Keratinocyte (primary cell): Measurements from ENCODE around the gene CEP120. TPM values are rescaled to one million over a fixed set of nuclear protein-coding genes. Genes with fewer than 3 reads are reported as not detected.

Experiments
- DNase-seq: peaks from one replicate; pipeline ENCODE4 v3.0.0-alpha.2; 2011; ENCODE audit warnings: low read depth, missing footprints, low spot score
- FAIRE-seq: peaks from 2 replicates; lab custom pipeline; 2011; peaks lifted over from hg19 to GRCh38; lab: Jason Lieb, UNC
- H2AFZ ChIP-seq: 2 replicates; pipeline ENCODE4 v1.6.0; 2012; ENCODE audit warnings: low read length, control low read depth, inconsistent platforms; ENCODE audit not compliant: control insufficient read depth
- H3K27ac ChIP-seq: 2 replicates; pipeline ENCODE4 v1.5.1; 2011; ENCODE audit warnings: low read length; ENCODE audit not compliant: control insufficient read depth, insufficient read depth
- H3K27me3 ChIP-seq: 3 replicates; pipeline ENCODE4 v1.6.0; 2011; ENCODE audit warnings: low read length; ENCODE audit not compliant: control insufficient read depth, insufficient read depth; ENCODE audit errors: extremely low read depth
- H3K36me3 ChIP-seq, 2 experiments: 2 replicates in 1 of 2; 3 replicates in 1 of 2; pipeline ENCODE4 v1.5.1; 2011; ENCODE audit warnings: low read length in 2 of 2, mild to moderate bottlenecking in 1 of 2; ENCODE audit not compliant: control insufficient read depth in 2 of 2, insufficient read depth in 2 of 2; ENCODE audit errors: extremely low read depth in 1 of 2
- H3K4me1 ChIP-seq: 3 replicates; pipeline ENCODE4 v1.5.1; 2011; ENCODE audit warnings: low read length; ENCODE audit not compliant: control insufficient read depth, insufficient read depth; ENCODE audit errors: extremely low read depth
- H3K4me2 ChIP-seq: 3 replicates; pipeline ENCODE4 v1.6.0; 2011; ENCODE audit warnings: low read depth, low read length; ENCODE audit not compliant: control insufficient read depth, insufficient read depth; ENCODE audit errors: extremely low read depth
- H3K4me3 ChIP-seq, 3 experiments: fragments of 200-600 bp in 1 of 3; sonication (generic) in 1 of 3; 2 replicates in 2 of 3; 3 replicates in 1 of 3; pipeline ENCODE4 v1.5.1; 2011 to 2016; ENCODE audit warnings: low read length in 3 of 3, mild to moderate bottlenecking in 3 of 3, control low read depth in 2 of 3, inconsistent platforms in 1 of 3, low read depth in 1 of 3, mixed read lengths in 1 of 3, mixed run types in 1 of 3, moderate library complexity in 1 of 3; ENCODE audit not compliant: control insufficient read depth in 2 of 3, insufficient read depth in 2 of 3; ENCODE audit errors: extremely low read depth in 1 of 3
- H3K79me2 ChIP-seq: 2 replicates; pipeline ENCODE4 v1.6.0; 2012; ENCODE audit warnings: low read length; ENCODE audit not compliant: control insufficient read depth, insufficient read depth
- H3K9ac ChIP-seq: 3 replicates; pipeline ENCODE4 v1.6.0; 2011; ENCODE audit warnings: low read length; ENCODE audit not compliant: control insufficient read depth, insufficient read depth; ENCODE audit errors: extremely low read depth
- H3K9me1 ChIP-seq: 3 replicates; pipeline ENCODE4 v1.6.0; 2011; ENCODE audit warnings: low read length; ENCODE audit not compliant: control insufficient read depth, insufficient read depth; ENCODE audit errors: extremely low read depth
- H3K9me3 ChIP-seq: 2 replicates; pipeline ENCODE4 v1.5.1; 2012; ENCODE audit warnings: low read depth, low read length; ENCODE audit not compliant: control insufficient read depth
- H4K20me1 ChIP-seq: 3 replicates; pipeline ENCODE4 v1.6.0; 2011; ENCODE audit warnings: low read length; ENCODE audit not compliant: control insufficient read depth, insufficient read depth; ENCODE audit errors: extremely low read depth
- CTCF ChIP-seq, 3 experiments: IDR thresholded peaks in 1 of 3; conservative IDR thresholded peaks in 1 of 3; optimal IDR thresholded peaks in 1 of 3; 2 replicates in 2 of 3; 3 replicates in 1 of 3; pipeline versions ENCODE3 to v1.5.1; 2011; ENCODE audit warnings: low read length in 3 of 3, mild to moderate bottlenecking in 3 of 3, moderate library complexity in 2 of 3, control low read depth in 1 of 3, inconsistent platforms in 1 of 3; ENCODE audit not compliant: insufficient read depth in 2 of 3; ENCODE audit errors: extremely low read depth in 1 of 3
- EZH2 ChIP-seq: IDR thresholded peaks from one replicate; pipeline ENCODE4 v1.6.1; 2012; ENCODE audit warnings: inconsistent platforms, mild to moderate bottlenecking, low read length, moderate library complexity
- dilution Hi-C: fragments of 300-500 bp; cut with MboI; formaldehyde crosslinking; loops from one replicate; pipeline ENCODE4 v1.7.0; 2020; ENCODE audit warnings: low sequenced_read_pairs; ENCODE audit not compliant: extremely low pct_ligation_motif_present
- polyA plus RNA-seq, 5 experiments: library from polyadenylated mRNA; depleted of rRNA in 3 of 5; stranded (reverse) in 3 of 5; stranded (forward) in 1 of 5; unstranded in 1 of 5; fragments of >200 nt; gene quantifications; 1 replicate in 1 of 5; 2 replicates in 3 of 5; 3 replicates in 1 of 5; pipeline versions ENCODE4 v1.2.1 to v1.2.3, GENCODE V29; 2011 to 2012; ENCODE audit warnings: missing spikeins in 2 of 5, low read depth in 1 of 5, low replicate concordance in 1 of 5

Gene CEP120
- polyA plus RNA-seq, 1 donor (not counting 4 experiments of a cell fraction or from before 2014, with no cell fraction given): 11.7 TPM

GRCh38 chr5:123358751-123359150 is 64.5 kb downstream of the CEP120 start:
- DNase-seq: no peak
- H3K36me3 ChIP-seq: no peaks in the 10 kb centered on the region
- no peaks in the 10 kb centered on the region for H3K27me3 ChIP-seq
- no peaks in the 10 kb centered on the region for H3K4me1 ChIP-seq
- no peak overlapping the region for H3K27ac ChIP-seq
- H3K9me1 ChIP-seq: no peaks in the 10 kb centered on the region
- dilution Hi-C loops: no loop called here
- H3K4me3 ChIP-seq: no peak overlapping the region
- no peak for FAIRE-seq
- no peak overlapping the region for H3K9ac ChIP-seq
- no peaks in the 10 kb centered on the region for H4K20me1 ChIP-seq
- no peaks in the 10 kb centered on the region for H3K79me2 ChIP-seq
- no peak overlapping the region for H2AFZ ChIP-seq
- H3K4me2 ChIP-seq: no peak overlapping the region
- TF ChIP-seq EZH2: no peak
- TF ChIP-seq CTCF (optimal IDR thresholded peaks at IDR 0.05 in 1 of 3, IDR thresholded peaks at IDR 0.05 in 1 of 3, conservative IDR thresholded peaks at IDR 0.05 in 1 of 3; ENCODE audit: extremely low read depth in 1 of 3, insufficient read depth in 2 of 3, low read length in 3 of 3): no peak
- H3K9me3 ChIP-seq: no peaks in the 10 kb centered on the region

- no peaks in the 10 kb centered on the region for H3K9me3 ChIP-seq
- H3K79me2 ChIP-seq: no peaks in the 10 kb centered on the region
- H4K20me1 ChIP-seq: no peaks in the 10 kb centered on the region
- FAIRE-seq (no peak), DNase-seq (no peak)
- no peak for TF ChIP-seq CTCF (optimal IDR thresholded peaks at IDR 0.05 in 1 of 3, IDR thresholded peaks at IDR 0.05 in 1 of 3, conservative IDR thresholded peaks at IDR 0.05 in 1 of 3; ENCODE audit: extremely low read depth in 1 of 3, insufficient read depth in 2 of 3, low read length in 3 of 3)
- no peak overlapping the region for H3K9ac ChIP-seq
- H3K27ac ChIP-seq: no peak overlapping the region
- H3K4me3 ChIP-seq: no peak overlapping the region
- no peaks in the 10 kb centered on the region for H3K4me1 ChIP-seq
- H3K9me1 ChIP-seq: no peaks in the 10 kb centered on the region
- H3K27me3 ChIP-seq: no peaks in the 10 kb centered on the region
- dilution Hi-C loops: no loop called here
- no peaks in the 10 kb centered on the region for H3K36me3 ChIP-seq
- no peak overlapping the region for H2AFZ ChIP-seq
- H3K4me2 ChIP-seq: no peak overlapping the region
Measured at GRCh38 chr5:123358304-123358703, 64.9 kb downstream of the CEP120 start.
